Retinal pigment epithelial cell (primary cell): ENCODE results near the gene CAPZB.
A peak's percentile ranks its signal among the peaks of the same experiment; 100 is the strongest.

Source experiments
- DNase-seq: peaks from one replicate; pipeline ENCODE4 v3.0.0-alpha.2; 2010; ENCODE audit warnings: low read depth
- H3K4me3 ChIP-seq: 2 replicates; pipeline ENCODE4 v1.5.1; 2011; ENCODE audit warnings: mild to moderate bottlenecking, low read length, control low read depth, moderate library complexity
- TF ChIP-seq, protein P1 (sequence below): conservative IDR thresholded peaks from 2 replicates; pipeline ENCODE4 v1.5.1; 2011; ENCODE audit warnings: low read depth, low read length, control low read depth, inconsistent platforms

The CAPZB gene

GRCh38 chr1:19374083-19374801 lies 111.1 kb downstream of the CAPZB start:
- H3K4me3 ChIP-seq: no peak overlapping the region
- TF ChIP-seq, protein P1, sequence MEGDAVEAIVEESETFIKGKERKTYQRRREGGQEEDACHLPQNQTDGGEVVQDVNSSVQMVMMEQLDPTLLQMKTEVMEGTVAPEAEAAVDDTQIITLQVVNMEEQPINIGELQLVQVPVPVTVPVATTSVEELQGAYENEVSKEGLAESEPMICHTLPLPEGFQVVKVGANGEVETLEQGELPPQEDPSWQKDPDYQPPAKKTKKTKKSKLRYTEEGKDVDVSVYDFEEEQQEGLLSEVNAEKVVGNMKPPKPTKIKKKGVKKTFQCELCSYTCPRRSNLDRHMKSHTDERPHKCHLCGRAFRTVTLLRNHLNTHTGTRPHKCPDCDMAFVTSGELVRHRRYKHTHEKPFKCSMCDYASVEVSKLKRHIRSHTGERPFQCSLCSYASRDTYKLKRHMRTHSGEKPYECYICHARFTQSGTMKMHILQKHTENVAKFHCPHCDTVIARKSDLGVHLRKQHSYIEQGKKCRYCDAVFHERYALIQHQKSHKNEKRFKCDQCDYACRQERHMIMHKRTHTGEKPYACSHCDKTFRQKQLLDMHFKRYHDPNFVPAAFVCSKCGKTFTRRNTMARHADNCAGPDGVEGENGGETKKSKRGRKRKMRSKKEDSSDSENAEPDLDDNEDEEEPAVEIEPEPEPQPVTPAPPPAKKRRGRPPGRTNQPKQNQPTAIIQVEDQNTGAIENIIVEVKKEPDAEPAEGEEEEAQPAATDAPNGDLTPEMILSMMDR: peak; percentile 27
- no peak for DNase-seq

DNA sequence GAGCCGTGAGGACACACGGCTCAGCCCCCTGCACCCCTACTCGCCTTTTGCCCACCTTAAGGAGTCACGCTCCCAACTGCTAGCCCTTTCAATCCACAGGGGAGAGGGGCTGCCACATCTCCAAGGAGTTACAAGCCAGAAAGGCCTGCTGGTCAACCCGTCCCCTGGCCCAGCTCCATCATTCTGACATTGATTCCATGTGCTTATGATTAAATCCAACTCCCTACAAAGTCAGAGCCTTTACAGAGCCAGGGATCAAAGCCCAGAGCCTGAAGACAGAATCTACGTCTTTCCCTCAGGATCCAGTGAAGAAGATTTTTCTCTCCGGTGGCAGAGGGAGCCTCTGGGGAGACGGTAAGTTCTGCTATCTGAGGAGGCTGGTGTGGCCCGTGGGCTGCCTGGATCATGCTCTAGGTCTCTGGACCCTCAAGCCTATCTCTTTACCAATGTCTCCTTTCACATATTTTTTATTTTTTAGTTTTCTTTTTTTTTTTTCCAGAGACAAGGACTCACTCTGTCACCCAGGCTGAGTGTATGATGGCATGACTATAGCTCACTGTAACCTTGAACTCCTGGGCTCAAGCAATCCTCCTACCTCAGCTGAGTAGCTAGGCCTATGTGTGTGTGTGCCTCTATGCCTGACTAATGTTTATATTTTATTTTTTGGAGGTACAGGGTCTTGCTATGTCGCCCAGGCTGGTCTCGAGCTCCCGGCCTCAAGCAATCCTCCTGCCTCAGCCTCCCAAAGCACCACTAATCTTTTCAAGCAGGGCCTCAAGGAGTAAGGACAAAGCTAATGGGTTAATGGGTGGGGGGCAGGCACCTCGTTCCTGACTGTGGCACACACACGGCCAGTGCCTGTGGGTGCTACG lies 111.9 kb downstream of the CAPZB start:
- TF ChIP-seq, protein P1: no peak
- DNase-seq: no peak
- H3K4me3 ChIP-seq: no peak overlapping the region

- no peak for DNase-seq
- TF ChIP-seq, protein P1: no peak
- H3K4me3 ChIP-seq: no peak overlapping the region
Observed at GRCh38 chr1:19372602-19373001, 112.7 kb downstream of the CAPZB start.

- no peak for DNase-seq
- TF ChIP-seq, protein P1: no peak
- H3K4me3 ChIP-seq: no peak overlapping the region
Observed at GRCh38 chr1:19372136-19372514, 113.2 kb downstream of the CAPZB start.

DNA sequence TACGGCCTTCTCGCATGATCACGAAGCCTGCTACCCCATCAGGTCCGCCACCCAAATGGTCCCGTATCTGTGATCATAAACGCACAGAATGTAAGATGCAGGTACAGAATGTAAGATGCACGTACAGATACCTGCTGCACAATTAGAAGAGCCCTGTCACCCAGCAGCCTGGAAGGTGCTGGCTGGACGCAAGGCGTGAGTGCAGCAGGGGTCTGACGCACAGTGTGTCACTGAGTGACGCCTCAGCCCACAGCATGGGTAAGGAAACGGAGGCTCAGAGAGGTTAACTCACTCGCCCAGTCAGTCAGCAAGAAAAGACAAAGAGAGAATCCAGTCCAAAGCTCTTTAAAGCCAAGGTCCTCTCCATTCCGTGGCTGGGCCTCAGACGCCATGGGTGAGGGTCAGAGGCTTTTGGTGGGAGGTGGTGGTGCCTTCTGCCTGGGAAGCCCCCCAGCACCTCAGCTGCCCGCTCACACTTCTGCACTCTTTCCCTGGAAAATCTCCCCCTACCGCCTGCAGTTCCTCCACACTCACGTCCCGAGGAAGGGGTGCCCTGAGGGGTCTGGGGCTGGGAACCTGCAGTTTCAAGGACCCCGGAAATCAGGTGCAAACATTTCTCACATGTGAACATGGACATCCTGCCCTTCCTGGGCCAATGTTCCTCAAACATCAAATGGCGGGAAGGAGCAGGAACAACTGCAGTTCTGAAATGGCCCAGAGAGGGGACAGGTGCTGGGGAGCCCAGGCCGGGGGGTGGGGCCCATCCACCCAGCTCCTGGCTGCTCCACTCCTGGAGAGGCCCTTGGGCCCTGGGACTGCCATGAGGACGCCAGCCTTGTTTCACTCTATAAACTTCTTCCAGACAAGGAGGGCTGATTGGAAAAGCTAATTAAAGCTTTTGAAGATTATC lies 113.9 kb downstream of the CAPZB start:
- H3K4me3 ChIP-seq: no peak overlapping the region
- no peak for DNase-seq
- TF ChIP-seq, protein P1: no peak

DNA sequence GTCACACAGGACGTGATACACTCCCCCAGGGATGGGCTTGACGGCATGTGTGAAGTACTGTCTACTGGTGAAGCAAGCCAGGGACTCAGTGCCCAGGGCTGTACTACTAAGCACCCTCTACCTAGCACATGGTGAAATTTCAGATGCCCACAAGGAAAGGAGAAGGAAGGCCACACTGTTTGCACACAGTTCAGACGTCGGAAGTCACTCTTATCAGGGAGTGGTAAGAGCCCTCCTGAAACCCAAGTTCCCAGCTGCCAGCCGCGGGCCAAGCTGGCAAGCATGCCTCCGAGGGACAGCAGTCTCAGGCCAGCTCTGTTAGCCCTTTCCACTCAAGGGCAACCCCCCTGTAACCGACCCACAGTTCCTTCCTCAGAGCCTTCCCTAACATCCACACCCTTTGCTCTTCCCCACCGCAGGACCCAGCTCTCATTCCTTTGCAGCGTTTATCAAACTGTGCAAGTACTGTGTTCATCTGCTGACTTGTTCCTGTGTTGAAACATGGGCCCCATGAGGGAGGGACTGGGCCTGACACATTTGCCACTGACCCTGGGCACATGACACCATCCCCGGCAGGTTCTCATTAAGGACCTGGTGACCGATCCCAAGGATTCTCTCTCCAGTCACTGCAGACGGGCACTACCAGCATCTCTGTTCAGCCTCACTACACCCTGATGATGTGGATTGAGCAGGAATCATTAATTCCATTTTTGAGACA lies 114.7 kb downstream of the CAPZB start:
- no peak for DNase-seq
- TF ChIP-seq, protein P1: no peak
- no peak overlapping the region for H3K4me3 ChIP-seq
